H1 (cell line): ENCODE measurements around the gene NUDC. TPM values are rescaled to one million over a fixed set of nuclear protein-coding genes. Genes with fewer than 3 reads are reported as not detected.

Experiments
- CTCF ChIA-PET: fragments of 300-600 bp; sonication (Branson Sonifier 250); formaldehyde crosslinking; loops from one replicate; lab custom pipeline; 2021; ENCODE audit not compliant: partially characterized antibody; lab: Charles Lee
- POLR2A ChIA-PET: fragments of 300-600 bp; sonication (Branson Sonifier 250); formaldehyde crosslinking; loops from one replicate; lab custom pipeline; 2021; ENCODE audit warnings: inconsistent platforms; ENCODE audit not compliant: partially characterized antibody; lab: Charles Lee
- DNase-seq, 2 experiments: peaks; one replicate each; pipeline versions ENCODE4 v3.0.0 to v3.0.0-alpha.2; 2010 to 2022; ENCODE audit warnings: low spot score in 2 of 2, low read depth in 1 of 2, mixed read lengths in 1 of 2
- FAIRE-seq: peaks from 2 replicates; lab custom pipeline; 2011; peaks lifted over from hg19 to GRCh38; lab: Jason Lieb, UNC
- H2AFZ ChIP-seq: 2 replicates; pipeline ENCODE4 v1.8.1; 2012; ENCODE audit warnings: low read length, inconsistent platforms
- H2AK5ac ChIP-seq: 2 replicates; pipeline ENCODE4 v1.6.1; 2013; ENCODE audit warnings: low read depth, low read length
- H2BK120ac ChIP-seq: replicated peaks from 2 replicates; pipeline ENCODE3; 2013; ENCODE audit warnings: low read depth, low read length, inconsistent platforms
- H2BK12ac ChIP-seq: 2 replicates; pipeline ENCODE4 v1.6.1; 2013; ENCODE audit warnings: low read depth, low read length
- H2BK15ac ChIP-seq: 2 replicates; pipeline ENCODE4 v1.6.1; 2013; ENCODE audit warnings: low read length
- H2BK20ac ChIP-seq: 2 replicates; pipeline ENCODE4 v1.6.1; 2013; ENCODE audit warnings: low read length
- H2BK5ac ChIP-seq: 2 replicates; pipeline ENCODE4 v1.6.1; 2013; ENCODE audit warnings: low read depth, low read length
- H3K14ac ChIP-seq: 2 replicates; pipeline ENCODE4 v1.6.1; 2013; ENCODE audit warnings: inconsistent platforms; ENCODE audit not compliant: insufficient read length
- H3K18ac ChIP-seq: 2 replicates; pipeline ENCODE4 v1.6.1; 2013; ENCODE audit warnings: low read length; ENCODE audit errors: extremely low read depth
- H3K23ac ChIP-seq: 2 replicates; pipeline ENCODE4 v1.6.1; 2013; ENCODE audit warnings: inconsistent platforms; ENCODE audit not compliant: insufficient read length
- H3K23me2 ChIP-seq: 2 replicates; pipeline ENCODE4 v1.6.1; 2013; ENCODE audit warnings: low read depth, low read length
- H3K27ac ChIP-seq: 2 replicates; pipeline ENCODE4 v1.6.1; 2011; ENCODE audit warnings: low read depth, low read length, inconsistent platforms
- H3K27me3 ChIP-seq, 4 experiments: replicated peaks in 1 of 4; 1 replicate in 1 of 4; 2 replicates in 3 of 4; pipeline versions ENCODE4 v1.6.1 to v1.8.1; 2011 to 2013; ENCODE audit warnings: low read length in 3 of 4, mild to moderate bottlenecking in 3 of 4, inconsistent platforms in 2 of 4, mixed read lengths in 2 of 4, moderate library complexity in 1 of 4; ENCODE audit not compliant: control insufficient read depth in 3 of 4, insufficient read depth in 3 of 4; ENCODE audit errors: extremely low read depth in 1 of 4
- H3K36me3 ChIP-seq, 4 experiments: 2 replicates each; pipeline versions ENCODE4 v1.6.1 to v1.8.1; 2011 to 2013; ENCODE audit warnings: mild to moderate bottlenecking in 4 of 4, low read length in 3 of 4, moderate library complexity in 2 of 4, control low read depth in 1 of 4, inconsistent platforms in 1 of 4; ENCODE audit not compliant: insufficient read depth in 4 of 4, control insufficient read depth in 2 of 4
- H3K4ac ChIP-seq: replicated peaks from 2 replicates; pipeline ENCODE3; 2013; ENCODE audit warnings: low read length, low read depth, mixed read lengths, inconsistent platforms; ENCODE audit not compliant: insufficient read length
- H3K4me1 ChIP-seq, 4 experiments: replicated peaks in 1 of 4; 1 replicate in 1 of 4; 2 replicates in 3 of 4; pipeline versions ENCODE4 v1.6.1 to v1.8.1; 2011 to 2013; ENCODE audit warnings: low read length in 3 of 4, inconsistent platforms in 2 of 4, mixed read lengths in 1 of 4; ENCODE audit not compliant: insufficient read depth in 4 of 4, control insufficient read depth in 3 of 4
- H3K4me2 ChIP-seq, 2 experiments: 2 replicates each; pipeline versions ENCODE4 v1.6.1 to v1.8.1; 2011 to 2013; ENCODE audit warnings: low read depth in 2 of 2, low read length in 2 of 2, control low read depth in 1 of 2, inconsistent platforms in 1 of 2, mild to moderate bottlenecking in 1 of 2; ENCODE audit not compliant: insufficient read depth in 1 of 2
- H3K4me3 ChIP-seq, 4 experiments: fragments of 200-600, 300-600 bp in 1 of 4; sonication (generic), shearing (Covaris generic), sonication (Bioruptor Twin) in 1 of 4; 2 replicates each; pipeline versions ENCODE4 v1.5.1 to v1.8.1; 2011 to 2016; ENCODE audit warnings: low read length in 4 of 4, low read depth in 3 of 4, control low read depth in 2 of 4, inconsistent platforms in 2 of 4, mild to moderate bottlenecking in 2 of 4, mixed read lengths in 1 of 4, moderate library complexity in 1 of 4; ENCODE audit not compliant: insufficient read depth in 2 of 4; ENCODE audit errors: extremely low read depth in 1 of 4
- H3K56ac ChIP-seq: replicated peaks from 2 replicates; pipeline ENCODE3; 2013; ENCODE audit warnings: low read depth, mild to moderate bottlenecking, mixed read lengths, low read length, inconsistent platforms; ENCODE audit not compliant: insufficient read length
- H3K79me1 ChIP-seq: 2 replicates; pipeline ENCODE4 v1.6.1; 2013; ENCODE audit warnings: low read depth, low read length, control low read depth
- H3K79me2 ChIP-seq, 2 experiments: 2 replicates each; pipeline versions ENCODE4 v1.6.1 to v1.8.1; 2012 to 2013; ENCODE audit warnings: low read length in 2 of 2, mild to moderate bottlenecking in 2 of 2, inconsistent platforms in 1 of 2; ENCODE audit not compliant: insufficient read depth in 2 of 2, control insufficient read depth in 1 of 2
- H3K9ac ChIP-seq, 4 experiments: replicated peaks in 1 of 4; 1 replicate in 1 of 4; 2 replicates in 3 of 4; pipeline versions ENCODE4 v1.6.1 to v1.8.1; 2011 to 2013; ENCODE audit warnings: low read depth in 3 of 4, low read length in 3 of 4, control low read depth in 2 of 4, mild to moderate bottlenecking in 2 of 4, moderate library complexity in 2 of 4, inconsistent platforms in 1 of 4; ENCODE audit errors: extremely low read depth in 1 of 4
- H3K9me3 ChIP-seq, 2 experiments: 2 replicates each; pipeline versions ENCODE4 v1.6.1 to v1.8.1; 2012 to 2013; ENCODE audit warnings: mild to moderate bottlenecking in 2 of 2, moderate library complexity in 2 of 2, control low read depth in 1 of 2, inconsistent platforms in 1 of 2, low read depth in 1 of 2, low read length in 1 of 2, mixed read lengths in 1 of 2; ENCODE audit not compliant: insufficient read depth in 2 of 2
- H4K20me1 ChIP-seq, 2 experiments: replicated peaks in 1 of 2; 2 replicates each; pipeline versions ENCODE3 to v1.8.1; 2011 to 2013; ENCODE audit warnings: inconsistent platforms in 2 of 2, low read length in 2 of 2, mild to moderate bottlenecking in 1 of 2; ENCODE audit not compliant: insufficient read depth in 2 of 2, control insufficient read depth in 1 of 2
- H4K5ac ChIP-seq: 2 replicates; pipeline ENCODE4 v1.6.1; 2013; ENCODE audit warnings: low read length, low read depth, mixed read lengths, inconsistent platforms; ENCODE audit not compliant: insufficient read length
- H4K8ac ChIP-seq: 2 replicates; pipeline ENCODE4 v1.8.0; 2013; ENCODE audit warnings: mild to moderate bottlenecking, moderate library complexity, low read length, inconsistent platforms; ENCODE audit not compliant: insufficient read depth; ENCODE audit errors: extremely low read depth
- H4K91ac ChIP-seq: replicated peaks from 2 replicates; pipeline ENCODE3; 2013; ENCODE audit warnings: low read length, mixed read lengths, inconsistent platforms; ENCODE audit not compliant: insufficient read length
- CHD2 ChIP-seq: IDR thresholded peaks from 2 replicates; pipeline ENCODE4 v1.6.1; 2012; ENCODE audit warnings: low read length, improper control_type of control experiment
- EGR1 ChIP-seq: IDR thresholded peaks from 2 replicates; pipeline ENCODE4 v1.6.1; 2011; ENCODE audit warnings: low read depth, low read length, borderline replicate concordance
- HDAC2 ChIP-seq, 2 experiments: fragments of 300-600 bp in 1 of 2; sonication (generic) in 1 of 2; IDR thresholded peaks; 2 replicates each; pipeline ENCODE4 v1.6.1; 2011 to 2012; ENCODE audit warnings: low read depth in 2 of 2, low read length in 2 of 2, mild to moderate bottlenecking in 2 of 2, moderate library complexity in 2 of 2, borderline replicate concordance in 1 of 2, inconsistent platforms in 1 of 2
- KDM5A ChIP-seq: fragments of 200-600 bp; IDR thresholded peaks from 2 replicates; pipeline ENCODE4 v1.7.1; 2012; ENCODE audit warnings: mild to moderate bottlenecking, low read length, inconsistent platforms, mixed read lengths
- SUZ12 ChIP-seq: fragments of 200-600 bp; sonication (generic); IDR thresholded peaks from 2 replicates; pipeline ENCODE4 v1.6.1; 2012; ENCODE audit warnings: mild to moderate bottlenecking, inconsistent platforms, low read length, moderate library complexity, mixed read lengths
- TEAD4 ChIP-seq: IDR thresholded peaks from 2 replicates; pipeline ENCODE4 v1.6.1; 2012; ENCODE audit warnings: low read depth, low read length, inconsistent platforms, mixed read lengths
- WGBS, 2 experiments: shearing (Covaris generic) in 1 of 2; methylation state at CpG; one replicate each; pipeline versions ENCODE4 v1.1.6 to v1.1.7; 2013 to 2015; ENCODE audit warnings: low lambda C conversion rate in 2 of 2, mixed read lengths in 2 of 2, inconsistent platforms in 1 of 2, low coverage in 1 of 2, missing lambda C conversion rate in 1 of 2; ENCODE audit not compliant: insufficient replicate concordance in 2 of 2, insufficient coverage in 1 of 2, insufficient read length in 1 of 2; ENCODE audit errors: extremely low coverage in 1 of 2, missing lambda C conversion rate in 1 of 2; 5-methylcytosine and 5-hydroxymethylcytosine counted together
- polyA plus RNA-seq, 7 experiments: library from polyadenylated mRNA; depleted of rRNA in 3 of 7; stranded (reverse) in 5 of 7; unstranded in 2 of 7; fragments of >200 nt in 5 of 7; fragments of 200-250 nt in 2 of 7; gene quantifications; 1 replicate in 5 of 7; 2 replicates in 1 of 7; 4 replicates in 1 of 7; pipeline versions ENCODE4 v1.2.1 to v1.2.3, GENCODE V29; 2011 to 2013; ENCODE audit warnings: missing spikeins in 2 of 7, mixed read lengths in 2 of 7
- total RNA-seq: library from RNA; stranded (reverse); fragmentation: NEBNext Ultra II Directional; extraction: Animal tissue kit (Norgen Biotek cat#: 25700); gene quantifications from 2 replicates; pipeline ENCODE4 v1.2.1, GENCODE V29; 2021

NUDC gene
- total and polyA plus RNA-seq, 2 of the 8 experiments (the other 6 are each of a cell fraction or from before 2014, with no cell fraction given), result 43.2 to 131 TPM

- Histone ChIP-seq H3K79me1 (peaks cover 11% of the 10 kb centered on the region), H3K4ac (no peak overlapping the region), H3K9me3 (no peaks in the 10 kb centered on the region), H2BK12ac (no peak overlapping the region), H4K20me1 (peaks cover 0 to 10% of the 10 kb centered on the region in 2 experiments), H3K27me3 (no peaks in the 10 kb centered on the region), H2BK15ac (no peak overlapping the region), H3K4me1 (peaks cover 0 to 6% (median 4%) of the 10 kb centered on the region in 4 experiments; a peak in 3 of 7 replicates), H3K14ac (no peak overlapping the region), H4K91ac (no peak overlapping the region), H2BK120ac (no peak overlapping the region), H3K36me3 (peaks cover 12 to 41% (median 27%) of the 10 kb centered on the region in 4 experiments), H3K79me2 (peaks cover 12 to 38% of the 10 kb centered on the region in 2 experiments), H2BK5ac (no peak overlapping the region), H3K4me2 (peak overlapping the region; percentile 81 to 91), H3K23me2 (peaks cover 9% of the 10 kb centered on the region), H3K18ac (no peak overlapping the region), H3K27ac (no peak overlapping the region), H3K4me3 (peak overlapping the region; percentile 70 to 88 (median 82); a peak in 7 of 8 replicates), H3K23ac (no peak overlapping the region), H2BK20ac (no peak overlapping the region), H3K9ac (peak overlapping the region in 1 of 4 experiments; percentile 90; a peak in 2 of 7 replicates), H4K5ac (no peak overlapping the region), H2AK5ac (no peak overlapping the region; the same call in 1 of the 2 replicates), H2AFZ (no peak overlapping the region), H3K56ac (no peak overlapping the region), H4K8ac (no peak overlapping the region)
- DNase-seq (no peak), FAIRE-seq (no peak)
- POLR2A ChIA-PET, result no interaction called here
- WGBS, 2 experiments, result 96% methylated on average over 3 of the region's 3 CpGs; no CpG with 5 or more reads in 1 of the 2 experiments
- CTCF ChIA-PET, result no interaction called here
- TF ChIP-seq HDAC2 (IDR thresholded peaks at IDR 0.05; ENCODE audit: borderline replicate concordance in 1 of 2, low read depth in 2 of 2, low read length in 2 of 2) (no peak), EGR1 (no peak), CHD2 (no peak), TEAD4 (no peak), KDM5A (no peak), SUZ12 (no peak)
These were observed 1.4 kb downstream of the NUDC start for GRCh38 chr1:26922901-26923300.
